HCT116 (cell line): ENCODE data around the gene BNIP1. TPM values are rescaled to one million over a fixed set of nuclear protein-coding genes. Genes with fewer than 3 reads are reported as not detected.

ENCODE experiments used
- ATAC-seq: fragments of 200-7000 bp; cut with Tn5 transposase; 2 replicates; pipeline ENCODE4 v1.9.1; 2020; ENCODE audit warnings: mild to moderate bottlenecking, moderate library complexity
- BruUV-seq: library from RNA; stranded (reverse); fragments of 400-500 nt; replicated peaks from 2 replicates; lab custom pipeline; 2021; lab: Mats Ljungman, UMichigan
- CTCF ChIA-PET: fragments of 300-600 bp; sonication (Branson Sonifier 250); formaldehyde crosslinking; loops from one replicate; lab custom pipeline; 2021; ENCODE audit warnings: antibody characterized with exemption; lab: Charles Lee
- POLR2A ChIA-PET: fragments of 300-600, 350-600 bp; sonication (Branson Sonifier 250); formaldehyde crosslinking; loops from one replicate; lab custom pipeline; 2021; ENCODE audit warnings: antibody characterized with exemption; lab: Charles Lee
- RAD21 ChIA-PET, 2 experiments: fragments of 300-600 bp; sonication (Branson Sonifier 250); formaldehyde crosslinking; loops; one replicate each; lab custom pipeline; 2023; ENCODE audit warnings: low total read pairs in 2 of 2; ENCODE audit not compliant: uncharacterized antibody in 2 of 2, unreplicated experiment in 2 of 2, low non-redundant PET in 1 of 2; lab: Charles Lee
- DNase-seq: peaks from one replicate; pipeline ENCODE4 v3.0.0-alpha.2; 2010; ENCODE audit warnings: low read depth, low spot score
- H2AFZ ChIP-seq: fragments of 200-600 bp; shearing (Covaris generic), sonication (generic); 2 replicates; pipeline ENCODE4 v1.6.1; 2017; ENCODE audit warnings: low read depth, mixed run types, mixed read lengths, antibody characterized with exemption, low read length; ENCODE audit not compliant: poor library complexity, severe bottlenecking
- H3K27ac ChIP-seq: 2 replicates; pipeline ENCODE4 v1.5.1; 2012; ENCODE audit warnings: low read depth, low read length
- H3K27me3 ChIP-seq: fragments of 200-600 bp; sonication (generic); 2 replicates; pipeline ENCODE4 v1.6.1; 2016; ENCODE audit warnings: mixed run types, low read length, mixed read lengths; ENCODE audit not compliant: insufficient read depth
- H3K36me3 ChIP-seq, 2 experiments: fragments of 200-500 bp in 1 of 2; fragments of 200-600 bp in 1 of 2; sonication (Bioruptor generic) in 1 of 2; sonication (generic) in 1 of 2; 2 replicates each; pipeline versions ENCODE4 v1.5.1 to v1.6.1; 2014 to 2016; ENCODE audit warnings: low read length in 2 of 2, inconsistent platforms in 1 of 2, mixed read lengths in 1 of 2, mixed run types in 1 of 2; ENCODE audit not compliant: insufficient read depth in 2 of 2, control insufficient read depth in 1 of 2
- H3K4me1 ChIP-seq, 2 experiments: fragments of 200-600 bp in 1 of 2; sonication (generic) in 1 of 2; 2 replicates each; pipeline versions ENCODE4 v1.5.1 to v1.6.1; 2012 to 2017; ENCODE audit warnings: low read length in 2 of 2, inconsistent platforms in 1 of 2, mild to moderate bottlenecking in 1 of 2, mixed read lengths in 1 of 2, mixed run types in 1 of 2, moderate library complexity in 1 of 2; ENCODE audit not compliant: insufficient read depth in 2 of 2, control insufficient read depth in 1 of 2
- H3K4me2 ChIP-seq: fragments of 200-600 bp; sonication (generic); 2 replicates; pipeline ENCODE4 v1.6.1; 2017; ENCODE audit warnings: mixed run types, low read length, mixed read lengths
- H3K4me3 ChIP-seq, 2 experiments: fragments of 200-600 bp in 1 of 2; sonication (generic) in 1 of 2; replicated peaks in 1 of 2; 2 replicates each; pipeline ENCODE4 v1.5.1; 2011 to 2016; ENCODE audit warnings: low read length in 2 of 2, control low read depth in 1 of 2, low read depth in 1 of 2, mild to moderate bottlenecking in 1 of 2, mixed read lengths in 1 of 2, mixed run types in 1 of 2
- H3K79me2 ChIP-seq: fragments of 200-600 bp; sonication (generic); 2 replicates; pipeline ENCODE4 v1.6.1; 2017; ENCODE audit warnings: mild to moderate bottlenecking, mixed run types, low read length, moderate library complexity, mixed read lengths; ENCODE audit not compliant: insufficient read depth
- H3K9ac ChIP-seq: fragments of 200-600 bp; sonication (generic); 2 replicates; pipeline ENCODE4 v1.6.1; 2016; ENCODE audit warnings: low read length, mixed read lengths
- H3K9me2 ChIP-seq: fragments of 200-600 bp; sonication (generic), shearing (Covaris generic); 2 replicates; pipeline ENCODE4 v1.6.1; 2017; ENCODE audit warnings: mixed run types, mild to moderate bottlenecking, moderate library complexity; ENCODE audit not compliant: insufficient read depth
- H3K9me3 ChIP-seq, 2 experiments: fragments of 200-500 bp in 1 of 2; fragments of 200-600 bp in 1 of 2; sonication (Bioruptor generic) in 1 of 2; sonication (generic) in 1 of 2; 2 replicates each; pipeline ENCODE4 v1.6.1; 2014 to 2017; ENCODE audit warnings: low read length in 2 of 2, mixed read lengths in 2 of 2, inconsistent platforms in 1 of 2, low read depth in 1 of 2, mild to moderate bottlenecking in 1 of 2, mixed run types in 1 of 2, moderate library complexity in 1 of 2; ENCODE audit not compliant: control insufficient read depth in 1 of 2, insufficient read depth in 1 of 2
- H4K20me1 ChIP-seq: fragments of 200-600 bp; sonication (generic), shearing (Covaris generic); 2 replicates; pipeline ENCODE4 v1.6.1; 2017; ENCODE audit warnings: mixed run types, mild to moderate bottlenecking, moderate library complexity; ENCODE audit not compliant: insufficient read depth
- ATF3 ChIP-seq: IDR thresholded peaks from 2 replicates; pipeline ENCODE4 v1.6.1; 2012
- CEBPB ChIP-seq: IDR thresholded peaks from 2 replicates; pipeline ENCODE4 v1.6.1; 2012; ENCODE audit warnings: low read depth
- CTCF ChIP-seq, 3 experiments: fragments of 200-600 bp in 1 of 3; sonication (generic) in 1 of 3; IDR thresholded peaks in 2 of 3; conservative IDR thresholded peaks in 1 of 3; 2 replicates each; pipeline ENCODE4 v1.5.1; 2012 to 2017; ENCODE audit warnings: low read depth in 2 of 3, low read length in 2 of 3, antibody characterized with exemption in 1 of 3, borderline replicate concordance in 1 of 3, control low read depth in 1 of 3, mild to moderate bottlenecking in 1 of 3, mixed read lengths in 1 of 3, mixed run types in 1 of 3, moderate library complexity in 1 of 3; ENCODE audit not compliant: insufficient read depth in 1 of 3
- EZH2 ChIP-seq: fragments of 200-600 bp; sonication (generic); IDR thresholded peaks from 2 replicates; pipeline ENCODE4 v1.6.1; 2017; ENCODE audit warnings: antibody characterized with exemption, mixed run types
- EZH2phosphoT487 ChIP-seq: fragments of 200-600 bp; IDR thresholded peaks from 2 replicates; pipeline ENCODE4 v1.6.1; 2018; ENCODE audit warnings: antibody characterized with exemption, borderline replicate concordance
- FOSL1 ChIP-seq: IDR thresholded peaks from 2 replicates; pipeline ENCODE4 v1.6.1; 2012; ENCODE audit warnings: low read depth
- POLR2A ChIP-seq: IDR thresholded peaks from 2 replicates; pipeline ENCODE4 v1.7.0; 2011; ENCODE audit warnings: borderline replicate concordance; ENCODE audit not compliant: insufficient read depth, insufficient read length; ENCODE audit errors: extremely low read depth
- RAD21 ChIP-seq: IDR thresholded peaks from 2 replicates; pipeline ENCODE4 v1.6.1; 2012; ENCODE audit warnings: low read depth, mild to moderate bottlenecking
- SRF ChIP-seq: IDR thresholded peaks from 2 replicates; pipeline ENCODE4 v1.6.1; 2012; ENCODE audit warnings: low read depth
- TCF7L2 ChIP-seq: IDR thresholded peaks from 2 replicates; pipeline ENCODE4 v1.7.0; 2011; ENCODE audit warnings: borderline replicate concordance, inconsistent platforms; ENCODE audit not compliant: insufficient read depth, insufficient read length; ENCODE audit errors: extremely low read depth
- ZFX ChIP-seq: fragments of 450-650 bp; IDR thresholded peaks from 2 replicates; pipeline ENCODE4 v1.6.1; 2017
- ZNF274 ChIP-seq: fragments of 200-500 bp; sonication (Bioruptor generic); IDR thresholded peaks from 2 replicates; pipeline ENCODE4 v1.6.1; 2014; ENCODE audit warnings: mild to moderate bottlenecking, low read depth, low read length, inconsistent platforms
- intact Hi-C: fragments of 100-400 bp; cut with micrococcal nuclease; formaldehyde crosslinking; loops from 2 replicates; pipeline ENCODE4 v1.10.0; 2022
- total RNA-seq: library from RNA; stranded (reverse); gene quantifications from one replicate; pipeline ENCODE4 v1.2.1, GENCODE V29; 2021; ENCODE audit not compliant: unreplicated experiment
- TF ChIP-seq, protein P1 (sequence below): IDR thresholded peaks from 2 replicates; pipeline ENCODE4 v1.6.1; 2012

BNIP1 gene
- total RNA-seq, 1 experiment from 2014 or later = 18.6 TPM

DNA sequence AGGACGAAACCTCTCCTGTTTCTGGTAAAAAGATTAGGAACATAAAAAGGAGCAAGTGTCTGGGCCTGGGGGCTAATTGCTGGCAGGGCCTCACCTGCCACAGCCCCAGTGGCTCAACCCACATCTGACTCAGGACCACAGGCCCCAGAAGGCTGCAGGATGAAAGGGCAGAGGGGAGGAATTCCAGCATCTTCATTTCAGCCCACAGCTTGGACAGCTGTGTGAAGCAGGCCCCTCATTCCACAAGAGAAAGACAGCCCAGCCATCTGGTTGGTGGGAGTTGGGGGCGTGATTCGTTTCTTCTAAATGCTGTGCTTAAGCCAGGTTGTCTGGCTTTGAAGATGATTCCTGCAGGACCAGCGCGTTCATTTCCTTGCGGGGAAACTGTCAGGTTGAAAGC, 61.6 kb downstream of the BNIP1 start (continued):
- no peak for TF ChIP-seq CTCF (IDR thresholded peaks at IDR 0.05 in 2 of 3, conservative IDR thresholded peaks at IDR 0.05 in 1 of 3; ENCODE audit: borderline replicate concordance in 1 of 3, insufficient read depth in 1 of 3, low read depth in 2 of 3, low read length in 2 of 3)
- no peak for TF ChIP-seq ZNF274
- no peak for TF ChIP-seq FOSL1

DNA sequence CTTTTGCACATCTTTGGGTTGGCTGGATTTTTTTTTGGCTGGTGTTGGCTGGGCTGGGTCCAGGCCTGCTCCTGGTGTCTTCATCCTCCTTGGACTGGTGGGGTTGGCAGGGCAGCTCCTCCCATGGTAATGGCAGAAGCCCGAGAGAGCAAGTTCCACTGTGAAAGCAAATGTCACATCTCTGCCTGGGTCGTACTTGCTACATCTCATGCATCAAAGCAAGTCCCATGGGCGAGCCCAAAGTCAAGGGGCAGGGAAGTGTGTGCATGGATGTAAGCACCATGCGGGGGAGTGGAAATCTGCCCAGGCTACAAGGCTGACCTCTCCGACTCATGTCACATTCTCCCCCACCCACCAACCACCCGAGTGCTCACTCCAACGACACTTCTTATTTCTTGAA, 64.0 kb downstream of the BNIP1 start:
- Histone ChIP-seq H3K36me3 (no peaks in the 10 kb centered on the region), H4K20me1 (no peaks in the 10 kb centered on the region), H3K4me2 (no peak overlapping the region), H3K79me2 (no peaks in the 10 kb centered on the region), H3K9me3 (no peaks in the 10 kb centered on the region), H3K27me3 (peaks cover 15% of the 10 kb centered on the region; the same call in 1 of the 2 replicates), H3K9me2 (no peaks in the 10 kb centered on the region), H3K4me1 (no peaks in the 10 kb centered on the region), H3K4me3 (no peak overlapping the region), H2AFZ (no peak overlapping the region), H3K9ac (no peak overlapping the region), H3K27ac (no peak overlapping the region)
- ATAC-seq = no peak
- DNase-seq = no peak
- RAD21 ChIA-PET = no interaction called here
- intact Hi-C loops = no loop called here
- POLR2A ChIA-PET = no interaction called here
- TF ChIP-seq EZH2 (no peak), ZFX (no peak), SRF (no peak), EZH2phosphoT487 (no peak), POLR2A (no peak), CTCF (IDR thresholded peaks at IDR 0.05 in 2 of 3, conservative IDR thresholded peaks at IDR 0.05 in 1 of 3; ENCODE audit: borderline replicate concordance in 1 of 3, insufficient read depth in 1 of 3, low read depth in 2 of 3, low read length in 2 of 3) (no peak), ATF3 (no peak), ZNF274 (no peak), TCF7L2 (no peak), CEBPB (no peak), RAD21 (no peak)
- TF ChIP-seq, protein P1, sequence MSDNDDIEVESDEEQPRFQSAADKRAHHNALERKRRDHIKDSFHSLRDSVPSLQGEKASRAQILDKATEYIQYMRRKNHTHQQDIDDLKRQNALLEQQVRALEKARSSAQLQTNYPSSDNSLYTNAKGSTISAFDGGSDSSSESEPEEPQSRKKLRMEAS = no peak
- BruUV-seq = no TSS peak
- CTCF ChIA-PET = no interaction called here
